ENCODE data around the gene SFRP2. TPM values are rescaled to one million over a fixed set of nuclear protein-coding genes. Genes with fewer than 3 reads are reported as not detected.
A peak's percentile ranks its signal among the peaks of the same experiment; 100 is the strongest.

SFRP2 gene
- total RNA-seq, 1 donor from 2014 or later = 0.14 TPM

- no peak for DNase-seq
- H3K4me1 ChIP-seq = peaks cover 13% of the 10 kb centered on the region
- intact Hi-C loops (cut with micrococcal nuclease) = no loop called here
- peaks cover 8% of the 10 kb centered on the region for H3K9me3 ChIP-seq (replicated peaks)
- H3K36me3 ChIP-seq = no peaks in the 10 kb centered on the region
- TF ChIP-seq CTCF (IDR thresholded peaks at IDR 0.05; ENCODE audit: borderline replicate concordance) = no peak
- no peak overlapping the region for H3K27ac ChIP-seq (replicated peaks)
- no peak overlapping the region for H3K4me3 ChIP-seq
- H3K27me3 ChIP-seq (ENCODE audit: low read depth) = peaks cover 72% of the 10 kb centered on the region
Observed at GRCh38 chr4:153757407-153757806, 31.5 kb downstream of the SFRP2 start.

DNA sequence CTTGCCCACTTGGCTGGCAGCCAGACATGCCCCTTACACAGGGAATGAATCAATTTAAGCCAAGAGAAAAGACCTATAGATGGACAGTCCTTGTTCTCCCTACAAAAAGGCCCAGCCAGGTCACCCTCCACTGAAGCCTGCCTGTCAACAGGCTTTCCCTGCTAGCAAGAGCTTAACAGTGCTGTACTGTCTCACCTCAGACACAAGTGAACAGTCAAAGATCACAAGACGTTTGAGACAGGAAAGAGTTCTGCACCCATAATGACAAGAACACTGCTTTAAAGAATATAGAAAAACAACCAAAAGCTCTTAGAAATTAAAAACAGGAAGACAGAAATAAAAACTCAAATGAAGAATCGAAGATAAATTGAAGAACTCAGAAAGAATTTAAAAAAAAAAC lies 33.7 kb downstream of the SFRP2 start:
- no peak for DNase-seq
- peaks cover 8% of the 10 kb centered on the region for H3K9me3 ChIP-seq (replicated peaks)
- H3K4me3 ChIP-seq = no peak overlapping the region
- no peaks in the 10 kb centered on the region for H3K36me3 ChIP-seq
- no peak overlapping the region for H3K27ac ChIP-seq (replicated peaks)
- peaks cover 13% of the 10 kb centered on the region for H3K4me1 ChIP-seq
- intact Hi-C loops (cut with micrococcal nuclease) = no loop called here
- peaks cover 58% of the 10 kb centered on the region for H3K27me3 ChIP-seq (ENCODE audit: low read depth)
- TF ChIP-seq CTCF (IDR thresholded peaks at IDR 0.05; ENCODE audit: borderline replicate concordance) = no peak

- H3K4me1 ChIP-seq = no peaks in the 10 kb centered on the region
- intact Hi-C loops (cut with micrococcal nuclease) = loop anchor here (5.0 kb wide), 1 partner anchor 113 kb away; no protein-coding TSS in a partner anchor
Observed at GRCh38 chr4:153750197-153750817, 38.6 kb downstream of the SFRP2 start.

DNA sequence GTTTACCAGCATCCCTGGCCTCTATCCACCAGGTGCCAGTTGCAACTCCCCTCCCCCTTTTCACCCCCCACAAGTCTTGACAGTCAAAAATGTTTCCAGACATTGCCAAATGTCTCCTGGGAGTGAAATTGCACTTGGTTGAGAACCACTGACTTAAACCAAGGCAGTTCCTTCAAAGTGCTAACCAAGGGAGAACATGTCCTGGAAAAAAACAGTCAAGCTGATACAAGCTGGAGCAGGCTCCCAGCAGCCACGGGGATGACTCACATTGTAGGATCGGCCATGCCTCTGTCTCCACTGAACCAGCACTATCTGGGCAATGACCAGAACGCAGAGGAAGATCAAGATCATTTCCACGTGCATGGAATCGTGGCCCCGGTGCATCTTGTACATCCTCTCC lies 40.5 kb downstream of the SFRP2 start:
- Histone ChIP-seq H3K36me3 (no peaks in the 10 kb centered on the region), H3K27me3 (ENCODE audit: low read depth) (peaks cover 8% of the 10 kb centered on the region), H3K4me3 (no peak overlapping the region), H3K27ac (replicated peaks) (no peak overlapping the region), H3K9me3 (replicated peaks) (no peaks in the 10 kb centered on the region), H3K4me1 (no peaks in the 10 kb centered on the region)
- intact Hi-C loops (cut with micrococcal nuclease) = no loop called here
- TF ChIP-seq CTCF (IDR thresholded peaks at IDR 0.05; ENCODE audit: borderline replicate concordance) = no peak
- no peak for DNase-seq

More at GRCh38 chr4:153750197-153750817, 38.6 kb downstream of the SFRP2 start:
- peak; percentile 71 for TF ChIP-seq CTCF (IDR thresholded peaks at IDR 0.05; ENCODE audit: borderline replicate concordance)
- no peak overlapping the region for H3K27ac ChIP-seq (replicated peaks)
- no peak for DNase-seq
- no peak overlapping the region for H3K4me3 ChIP-seq
- peaks cover 8% of the 10 kb centered on the region for H3K9me3 ChIP-seq (replicated peaks)
- peaks cover 16% of the 10 kb centered on the region for H3K27me3 ChIP-seq (ENCODE audit: low read depth)
- no peaks in the 10 kb centered on the region for H3K36me3 ChIP-seq

DNA sequence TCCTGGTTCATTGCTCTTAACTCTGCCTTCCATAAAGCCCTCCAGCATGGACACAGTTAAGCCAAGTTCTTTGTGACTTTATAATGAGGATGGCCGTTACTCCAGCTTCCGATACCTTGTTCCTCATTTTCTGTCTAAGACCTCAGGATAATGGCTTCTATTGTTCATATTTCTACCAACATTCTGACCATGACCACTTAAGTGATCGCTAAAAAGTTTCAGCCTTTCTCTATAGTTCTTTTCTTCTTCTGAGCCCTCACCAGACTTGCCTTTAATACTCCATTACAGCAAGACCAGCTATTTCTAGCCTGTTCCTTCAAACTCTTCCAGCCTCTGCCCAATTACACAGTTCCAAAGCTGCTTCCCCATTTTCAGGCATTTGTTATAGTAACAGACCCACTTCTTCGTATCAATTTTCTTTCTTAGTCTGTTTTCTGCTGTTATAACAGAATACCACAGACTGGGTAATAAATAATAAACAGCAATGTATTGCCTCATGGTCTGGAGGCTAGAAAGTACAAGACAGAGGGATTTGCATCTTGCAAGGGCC lies 41.4 kb downstream of the SFRP2 start:
- Histone ChIP-seq H3K27me3 (ENCODE audit: low read depth) (peaks cover 8% of the 10 kb centered on the region), H3K27ac (replicated peaks) (no peak overlapping the region), H3K9me3 (replicated peaks) (no peaks in the 10 kb centered on the region), H3K36me3 (no peaks in the 10 kb centered on the region), H3K4me1 (no peaks in the 10 kb centered on the region), H3K4me3 (no peak overlapping the region)
- DNase-seq = no peak
- intact Hi-C loops (cut with micrococcal nuclease) = no loop called here
- TF ChIP-seq CTCF (IDR thresholded peaks at IDR 0.05; ENCODE audit: borderline replicate concordance) = no peak
